GM23248 (cell line): ENCODE results near the gene ANKS6. TPM values are rescaled to one million over a fixed set of nuclear protein-coding genes. Genes with fewer than 3 reads are reported as not detected.

ENCODE experiments used
- DNase-seq: peaks from one replicate; pipeline ENCODE4 v3.0.0-alpha.2; 2015
- H2AFZ ChIP-seq: fragments of 200-600 bp; sonication (generic); 2 replicates; pipeline ENCODE4 v1.6.1; 2016; ENCODE audit warnings: antibody characterized with exemption
- H3F3A ChIP-seq: fragments of 200-600 bp; sonication (generic); 2 replicates; pipeline ENCODE4 v1.6.1; 2016; ENCODE audit warnings: mild to moderate bottlenecking, antibody characterized with exemption, mixed run types; ENCODE audit not compliant: insufficient read depth
- H3K27ac ChIP-seq: fragments of 200-600 bp; sonication (generic); 2 replicates; pipeline ENCODE4 v1.5.1; 2016; ENCODE audit warnings: mild to moderate bottlenecking
- H3K27me3 ChIP-seq: fragments of 200-600 bp; sonication (generic); replicated peaks from 2 replicates; pipeline ENCODE4 v1.6.1; 2016; ENCODE audit warnings: mild to moderate bottlenecking; ENCODE audit not compliant: insufficient read depth
- H3K36me3 ChIP-seq: fragments of 200-600 bp; sonication (generic); 2 replicates; pipeline ENCODE4 v1.6.1; 2016; ENCODE audit warnings: low read depth, mild to moderate bottlenecking
- H3K4me1 ChIP-seq: fragments of 200-600 bp; sonication (generic); 2 replicates; pipeline ENCODE4 v1.6.1; 2016; ENCODE audit warnings: mild to moderate bottlenecking; ENCODE audit not compliant: insufficient read depth
- H3K4me2 ChIP-seq: fragments of 200-600 bp; sonication (generic); one replicate; pipeline ENCODE4 v1.6.1; 2016; ENCODE audit warnings: mild to moderate bottlenecking; ENCODE audit not compliant: unreplicated experiment
- H3K4me3 ChIP-seq: fragments of 200-600 bp; sonication (generic); 2 replicates; pipeline ENCODE4 v1.5.1; 2016; ENCODE audit warnings: mild to moderate bottlenecking
- H3K79me2 ChIP-seq: fragments of 200-600 bp; sonication (generic); 2 replicates; pipeline ENCODE4 v1.6.1; 2016; ENCODE audit warnings: mild to moderate bottlenecking; ENCODE audit not compliant: insufficient read depth
- H3K9ac ChIP-seq: fragments of 200-600 bp; sonication (generic); 2 replicates; pipeline ENCODE4 v1.6.1; 2016; ENCODE audit warnings: mild to moderate bottlenecking
- H3K9me2 ChIP-seq: fragments of 200-600 bp; sonication (generic); 2 replicates; pipeline ENCODE4 v1.6.1; 2016; ENCODE audit warnings: mixed run types, mild to moderate bottlenecking, moderate library complexity; ENCODE audit not compliant: insufficient read depth
- H3K9me3 ChIP-seq: fragments of 200-600 bp; sonication (generic); one replicate; pipeline ENCODE4 v1.6.1; 2017; ENCODE audit warnings: low read depth
- H4K20me1 ChIP-seq: fragments of 200-600 bp; sonication (generic); 2 replicates; pipeline ENCODE4 v1.6.0; 2016; ENCODE audit not compliant: insufficient read depth
- EZH2 ChIP-seq: fragments of 200-600 bp; sonication (generic); IDR thresholded peaks from 2 replicates; pipeline ENCODE4 v1.6.1; 2018; ENCODE audit warnings: antibody characterized with exemption, mild to moderate bottlenecking; ENCODE audit not compliant: insufficient read depth, poor library complexity, severe bottlenecking
- EZH2phosphoT487 ChIP-seq: fragments of 200-600 bp; sonication (generic); IDR thresholded peaks from 2 replicates; pipeline ENCODE4 v1.6.1; 2018; ENCODE audit warnings: antibody characterized with exemption, moderate library complexity, mild to moderate bottlenecking, low read depth; ENCODE audit not compliant: insufficient read depth
- WGBS, 2 experiments: methylation state at CpG; one replicate each; pipeline ENCODE4 v1.1.6; 2015 to 2017; ENCODE audit warnings: low lambda C conversion rate in 2 of 2, low coverage in 1 of 2; ENCODE audit errors: missing lambda C conversion rate in 2 of 2; 5-methylcytosine and 5-hydroxymethylcytosine counted together
- in situ Hi-C: fragments of 300-500 bp; cut with MboI; formaldehyde crosslinking; loops from 2 replicates; pipeline ENCODE4 v1.15.0; 2020
- polyA plus RNA-seq: library from polyadenylated mRNA; unstranded; fragments of >200 nt; fragmentation: Nextera tagmentation; extraction: Ambion mirVana; gene quantifications from 2 replicates; pipeline ENCODE4 v1.2.1, GENCODE V29; 2016
- total RNA-seq: library from RNA; depleted of rRNA; stranded (reverse); fragments of >200 nt; shearing (Covaris generic); gene quantifications from 2 replicates; pipeline ENCODE4 v1.2.3, GENCODE V29; 2014

ANKS6 gene
- total and polyA plus RNA-seq, 2 experiments from 2014 or later, result 7.1 to 26.4 TPM

- 93 to 97% methylated on average over 6 of the region's 6 CpGs for WGBS, 2 experiments
Measured at GRCh38 chr9:98838868-98839565, 42.7 kb upstream of the ANKS6 start.

DNA sequence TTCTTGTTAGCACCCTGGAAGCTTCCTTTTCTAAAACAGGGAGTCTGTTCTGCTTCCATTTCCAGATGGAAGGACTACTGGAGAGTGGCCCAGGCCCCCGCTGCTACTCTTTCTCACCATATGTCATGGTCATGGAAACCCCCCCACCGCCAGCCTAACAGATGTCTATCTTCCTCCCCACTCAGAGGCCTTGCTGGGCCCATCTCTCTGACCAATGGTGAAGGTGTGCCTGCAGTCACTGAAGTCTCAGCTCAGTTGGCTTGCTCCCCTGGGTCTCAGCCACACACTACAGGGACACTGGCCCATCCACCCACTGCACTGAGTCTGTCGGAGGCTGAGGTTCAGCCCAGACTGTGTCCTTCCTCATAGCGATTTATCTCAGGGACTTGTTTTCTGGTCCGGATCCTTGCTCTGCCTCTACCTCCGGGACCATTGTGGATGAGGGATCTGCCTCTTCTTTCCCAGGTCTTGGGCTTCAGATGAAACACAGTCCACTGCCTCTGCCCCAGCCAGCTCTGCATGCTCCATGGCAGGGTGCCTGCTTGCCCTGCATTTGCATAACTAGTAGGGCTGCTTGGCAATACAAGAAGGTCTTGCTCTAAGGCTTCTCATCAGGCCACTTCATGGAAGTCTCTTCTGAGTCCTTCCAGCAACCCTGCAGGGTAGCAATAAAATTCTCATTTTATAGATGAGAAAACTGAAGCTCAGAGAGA is 42.0 kb upstream of the ANKS6 start:
- TF ChIP-seq EZH2phosphoT487, result no peak
- TF ChIP-seq EZH2, result no peak
- no peak overlapping the region for H3K4me3 ChIP-seq
- no peak for DNase-seq
- H2AFZ ChIP-seq, result no peak overlapping the region
- no peaks in the 10 kb centered on the region for H3K79me2 ChIP-seq
- H3K9me2 ChIP-seq, result no peaks in the 10 kb centered on the region
- H3K4me2 ChIP-seq, result no peak overlapping the region
- no peaks in the 10 kb centered on the region for H3K27me3 ChIP-seq
- 81 to 84% methylated on average over 6 of the region's 6 CpGs for WGBS, 2 experiments
- no peaks in the 10 kb centered on the region for H3K36me3 ChIP-seq
- no peak overlapping the region for H3K27ac ChIP-seq
- no peaks in the 10 kb centered on the region for H3F3A ChIP-seq
- H4K20me1 ChIP-seq, result no peaks in the 10 kb centered on the region
- no peaks in the 10 kb centered on the region for H3K4me1 ChIP-seq
- no peak overlapping the region for H3K9ac ChIP-seq
- in situ Hi-C loops, result no loop called here
- H3K9me3 ChIP-seq, result no peaks in the 10 kb centered on the region

More at GRCh38 chr9:98838868-98839565, 42.7 kb upstream of the ANKS6 start:
- H3K4me3 ChIP-seq, result no peak overlapping the region
- no peak overlapping the region for H3K27ac ChIP-seq
- H2AFZ ChIP-seq, result no peak overlapping the region
- no peaks in the 10 kb centered on the region for H3F3A ChIP-seq
- H3K4me2 ChIP-seq, result no peak overlapping the region
- H3K9me3 ChIP-seq, result no peaks in the 10 kb centered on the region
- no peak for DNase-seq
- H3K9ac ChIP-seq, result no peak overlapping the region
- no peaks in the 10 kb centered on the region for H3K4me1 ChIP-seq
- no peaks in the 10 kb centered on the region for H3K9me2 ChIP-seq
- no peaks in the 10 kb centered on the region for H3K27me3 ChIP-seq
- no peak for TF ChIP-seq EZH2phosphoT487
- no peak for TF ChIP-seq EZH2
- no peaks in the 10 kb centered on the region for H4K20me1 ChIP-seq
- in situ Hi-C loops, result no loop called here
- H3K36me3 ChIP-seq, result no peaks in the 10 kb centered on the region
- H3K79me2 ChIP-seq, result no peaks in the 10 kb centered on the region

GRCh38 chr9:98837516-98837915 is 41.2 kb upstream of the ANKS6 start:
- no peak overlapping the region for H3K4me2 ChIP-seq
- H3K27me3 ChIP-seq, result no peaks in the 10 kb centered on the region
- in situ Hi-C loops, result no loop called here
- no peaks in the 10 kb centered on the region for H3F3A ChIP-seq
- H3K27ac ChIP-seq, result no peak overlapping the region
- H3K9me2 ChIP-seq, result no peaks in the 10 kb centered on the region
- H3K79me2 ChIP-seq, result no peaks in the 10 kb centered on the region
- H3K36me3 ChIP-seq, result no peaks in the 10 kb centered on the region
- H3K9ac ChIP-seq, result no peak overlapping the region
- H2AFZ ChIP-seq, result no peak overlapping the region
- no peaks in the 10 kb centered on the region for H3K9me3 ChIP-seq
- H3K4me3 ChIP-seq, result no peak overlapping the region
- no peak for TF ChIP-seq EZH2
- TF ChIP-seq EZH2phosphoT487, result no peak
- 93 to 94% methylated on average over 4 of the region's 4 CpGs for WGBS, 2 experiments
- no peaks in the 10 kb centered on the region for H4K20me1 ChIP-seq
- H3K4me1 ChIP-seq, result no peaks in the 10 kb centered on the region
- DNase-seq, result no peak

DNA sequence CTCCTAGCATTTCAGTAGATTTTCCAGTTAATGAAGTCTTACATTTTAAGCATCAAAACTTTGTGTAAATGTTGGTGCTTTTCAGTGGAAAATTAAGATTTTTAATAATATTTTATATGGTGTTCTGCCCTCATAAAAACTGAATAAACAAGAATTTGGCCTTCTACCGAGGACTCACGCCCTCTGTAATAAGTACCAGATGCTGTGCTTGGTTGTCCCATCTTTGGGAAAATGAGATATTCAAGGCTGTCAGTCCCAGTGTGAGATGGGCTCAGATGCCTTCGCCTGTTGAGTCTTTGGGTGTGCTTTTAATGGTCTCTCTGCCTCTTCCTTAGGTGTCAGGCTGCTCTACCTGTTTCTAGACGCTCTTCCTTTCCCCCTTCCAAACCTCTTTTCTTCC is 39.9 kb upstream of the ANKS6 start:
- no peaks in the 10 kb centered on the region for H4K20me1 ChIP-seq
- H3F3A ChIP-seq, result no peaks in the 10 kb centered on the region
- no peak overlapping the region for H3K9ac ChIP-seq
- no peak overlapping the region for H2AFZ ChIP-seq
- H3K27me3 ChIP-seq, result no peaks in the 10 kb centered on the region
- no peaks in the 10 kb centered on the region for H3K9me2 ChIP-seq
- H3K27ac ChIP-seq, result no peak overlapping the region
- no peaks in the 10 kb centered on the region for H3K4me1 ChIP-seq
- H3K9me3 ChIP-seq, result no peaks in the 10 kb centered on the region
- no peak for DNase-seq
- in situ Hi-C loops, result no loop called here
- WGBS, 2 experiments, result 72 to 74% methylated on average over 4 of the region's 4 CpGs
- H3K36me3 ChIP-seq, result no peaks in the 10 kb centered on the region
- TF ChIP-seq EZH2 (no peak), EZH2phosphoT487 (no peak)
- no peak overlapping the region for H3K4me2 ChIP-seq
- H3K4me3 ChIP-seq, result no peak overlapping the region
- H3K79me2 ChIP-seq, result no peaks in the 10 kb centered on the region
